Cardiac muscle cell (in vitro differentiated cells and primary cell): ENCODE measurements around the gene PIWIL4. TPM values are rescaled to one million over a fixed set of nuclear protein-coding genes. Genes with fewer than 3 reads are reported as not detected.

ENCODE experiments used
- DNase-seq, 2 donors: peaks; one replicate each; pipeline versions ENCODE4 v3.0.0 to v3.0.0-alpha.2; 2010 to 2017; ENCODE audit warnings: low read depth in 1 of 2, low spot score in 1 of 2
- H3K27ac ChIP-seq: fragments of 200-600 bp; sonication (generic); 2 replicates; pipeline ENCODE4 v1.5.1; 2016
- H3K27me3 ChIP-seq: fragments of 200-600 bp; sonication (generic); 2 replicates; pipeline ENCODE4 v1.6.0; 2016; ENCODE audit warnings: control low read depth
- H3K36me3 ChIP-seq: fragments of 200-600 bp; sonication (generic); 2 replicates; pipeline ENCODE4 v1.5.1; 2016; ENCODE audit warnings: control low read depth
- H3K4me1 ChIP-seq: fragments of 200-600 bp; sonication (generic); 2 replicates; pipeline ENCODE4 v1.8.1; 2017; ENCODE audit warnings: low read depth, mild to moderate bottlenecking, mixed run types
- H3K4me3 ChIP-seq: fragments of 200-600 bp; sonication (generic); 2 replicates; pipeline ENCODE4 v1.5.1; 2016; ENCODE audit warnings: mild to moderate bottlenecking
- H3K9me3 ChIP-seq: fragments of 200-600 bp; sonication (generic); 2 replicates; pipeline ENCODE4 v1.5.1; 2017; ENCODE audit warnings: low read depth, mild to moderate bottlenecking, control low read depth
- CTCF ChIP-seq: IDR thresholded peaks from 2 replicates; pipeline ENCODE4 v1.5.1; 2012; ENCODE audit warnings: low read depth, mild to moderate bottlenecking, low read length
- polyA plus RNA-seq: library from polyadenylated mRNA; unstranded; fragments of >200 nt; fragmentation: Nextera tagmentation; extraction: Ambion mirVana; gene quantifications from 2 replicates; pipeline ENCODE4 v1.2.1, GENCODE V29; 2016
- total RNA-seq: library from RNA; depleted of rRNA; stranded (reverse); fragments of >200 nt; gene quantifications from 2 replicates; pipeline ENCODE4 v1.2.3, GENCODE V29; 2016

Gene PIWIL4
- total and polyA plus RNA-seq, 2 experiments from 2014 or later: 0.18 to 1.8 TPM

- Histone ChIP-seq H3K36me3 (no peaks in the 10 kb centered on the region), H3K27ac (no peak overlapping the region), H3K9me3 (no peaks in the 10 kb centered on the region), H3K4me3 (no peak overlapping the region), H3K27me3 (no peaks in the 10 kb centered on the region), H3K4me1 (no peaks in the 10 kb centered on the region)
- TF ChIP-seq CTCF: no peak
- DNase-seq: no peak
These were observed 88.1 kb downstream of the PIWIL4 start for GRCh38 chr11:94655291-94655690.

- DNase-seq: no peak
- Histone ChIP-seq H3K4me1 (no peaks in the 10 kb centered on the region), H3K27me3 (no peaks in the 10 kb centered on the region), H3K4me3 (no peak overlapping the region), H3K9me3 (no peaks in the 10 kb centered on the region), H3K36me3 (no peaks in the 10 kb centered on the region), H3K27ac (no peak overlapping the region)
- TF ChIP-seq CTCF: no peak
These were observed 88.8 kb downstream of the PIWIL4 start for GRCh38 chr11:94655956-94656355.

GRCh38 chr11:94656968-94657367 lies 89.8 kb downstream of the PIWIL4 start:
- DNase-seq: no peak
- Histone ChIP-seq H3K4me1 (no peaks in the 10 kb centered on the region), H3K9me3 (no peaks in the 10 kb centered on the region), H3K4me3 (no peak overlapping the region), H3K27me3 (no peaks in the 10 kb centered on the region), H3K27ac (no peak overlapping the region), H3K36me3 (no peaks in the 10 kb centered on the region)
- no peak for TF ChIP-seq CTCF

GRCh38 chr11:94657629-94658028 lies 90.5 kb downstream of the PIWIL4 start:
- no peaks in the 10 kb centered on the region for H3K36me3 ChIP-seq
- H3K27ac ChIP-seq: no peak overlapping the region

GRCh38 chr11:94658386-94658785 lies 91.2 kb downstream of the PIWIL4 start:
- H3K27ac ChIP-seq: no peak overlapping the region
- H3K4me3 ChIP-seq: no peak overlapping the region
- H3K4me1 ChIP-seq: no peaks in the 10 kb centered on the region
- DNase-seq: no peak
- no peaks in the 10 kb centered on the region for H3K36me3 ChIP-seq
- TF ChIP-seq CTCF: no peak
- H3K9me3 ChIP-seq: no peaks in the 10 kb centered on the region
- no peaks in the 10 kb centered on the region for H3K27me3 ChIP-seq

More at GRCh38 chr11:94657629-94658028, 90.5 kb downstream of the PIWIL4 start:
- no peaks in the 10 kb centered on the region for H3K9me3 ChIP-seq
- no peak overlapping the region for H3K4me3 ChIP-seq
- no peaks in the 10 kb centered on the region for H3K27me3 ChIP-seq
- TF ChIP-seq CTCF: no peak
- DNase-seq: no peak
- no peaks in the 10 kb centered on the region for H3K4me1 ChIP-seq

GRCh38 chr11:94658888-94659287 lies 91.7 kb downstream of the PIWIL4 start:
- Histone ChIP-seq H3K4me3 (no peak overlapping the region), H3K27me3 (no peaks in the 10 kb centered on the region), H3K27ac (no peak overlapping the region), H3K4me1 (no peaks in the 10 kb centered on the region), H3K36me3 (no peaks in the 10 kb centered on the region), H3K9me3 (no peaks in the 10 kb centered on the region)
- TF ChIP-seq CTCF: no peak
- DNase-seq: no peak
